ENCODE results near the gene MAML2.

GRCh38 chr11:96292291-96293010, 50.5 kb downstream of the MAML2 start:
- TF ChIP-seq CTCF (IDR thresholded peaks at IDR 0.05) (no peak), POLR2A (IDR thresholded peaks at IDR 0.05) (no peak)
